PFSK-1 (cell line): ENCODE measurements around the gene ACTG2.

ENCODE experiments used
- POLR2AphosphoS5 ChIP-seq: IDR thresholded peaks from 2 replicates; pipeline ENCODE4 v1.6.1; 2012; ENCODE audit warnings: low read depth, mild to moderate bottlenecking, control low read depth, low read length, moderate library complexity
- TAF1 ChIP-seq: IDR thresholded peaks from 2 replicates; pipeline ENCODE4 v1.6.1; 2012; ENCODE audit warnings: low read length, control low read depth, borderline replicate concordance; ENCODE audit not compliant: insufficient read depth

GRCh38 chr2:73946215-73946614 lies 53.4 kb downstream of the ACTG2 start:
- TF ChIP-seq POLR2AphosphoS5: no peak
- no peak for TF ChIP-seq TAF1
